ENCODE results near the gene CEP192.

CEP192 gene

DNA sequence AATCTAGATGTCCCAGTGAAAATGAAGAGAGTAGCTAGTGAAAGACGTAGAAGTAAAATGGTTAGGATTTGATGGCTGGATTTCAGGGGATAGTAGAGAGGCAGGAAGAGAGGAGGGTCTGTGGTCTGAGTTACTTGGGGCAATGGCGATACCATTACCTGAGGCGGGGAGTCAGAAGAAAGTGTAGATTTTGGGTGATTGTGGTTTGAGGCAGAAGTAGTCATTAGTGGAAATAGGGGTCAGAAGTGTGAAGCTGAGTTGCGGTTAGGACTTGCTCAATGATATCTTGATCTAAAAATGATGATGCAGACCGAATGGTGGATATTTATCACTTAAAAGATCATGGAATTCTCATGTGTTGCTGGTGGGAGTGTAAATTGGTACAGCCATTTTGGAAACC is 41.0 kb downstream of the CEP192 start:
- CTCF ChIA-PET = no interaction called here
- no peak for TF ChIP-seq CTCF (conservative IDR thresholded peaks at IDR 0.05; ENCODE audit: low read depth)
- POLR2A ChIA-PET (ENCODE audit: low non-redundant PET) = no interaction called here
- DNase-seq (ENCODE audit: low spot score) = no peak
- H3K27ac ChIP-seq = no peak overlapping the region

GRCh38 chr18:13035249-13035914 is 44.2 kb downstream of the CEP192 start:
- POLR2A ChIA-PET (ENCODE audit: low non-redundant PET) = no interaction called here
- no peak overlapping the region for H3K27ac ChIP-seq
- CTCF ChIA-PET = no interaction called here
- no peak for TF ChIP-seq CTCF (conservative IDR thresholded peaks at IDR 0.05; ENCODE audit: low read depth)
- no peak for DNase-seq (ENCODE audit: low spot score)

DNA sequence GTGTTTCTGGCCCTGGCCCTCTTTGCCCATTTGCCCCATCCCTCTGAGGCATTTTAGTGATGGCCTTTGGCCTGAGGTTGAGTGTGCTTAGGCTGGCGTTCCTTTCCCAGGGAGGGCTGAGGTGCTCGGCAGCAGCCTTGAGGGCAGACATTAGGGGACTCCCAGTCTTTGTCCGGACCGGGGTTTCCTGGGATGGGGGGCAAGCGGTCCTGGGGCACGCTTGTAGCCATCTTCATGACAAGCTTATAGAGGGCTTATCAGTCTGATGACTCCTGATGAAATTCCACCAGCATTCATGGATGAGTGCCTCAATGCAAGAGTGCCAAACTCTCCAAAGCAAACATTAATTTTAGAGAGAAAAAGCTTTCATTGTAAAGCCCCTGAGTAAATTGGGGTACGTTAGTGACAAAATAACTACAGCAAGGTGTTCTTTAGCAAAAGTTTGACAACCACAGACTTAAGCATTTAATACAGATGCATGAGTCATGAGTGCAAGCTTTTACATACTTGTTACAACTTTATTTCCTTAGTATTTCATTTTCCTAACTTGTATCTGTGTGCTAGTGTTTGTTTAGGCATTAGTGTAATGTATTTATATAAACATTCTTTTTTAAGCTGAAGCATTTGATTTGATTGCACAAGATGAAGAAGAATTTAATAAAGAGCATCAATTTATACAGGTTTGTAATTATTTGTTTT is 45.6 kb downstream of the CEP192 start:
- ChIA-PET CTCF (no interaction called here), POLR2A (ENCODE audit: low non-redundant PET) (no interaction called here)
- TF ChIP-seq CTCF (conservative IDR thresholded peaks at IDR 0.05; ENCODE audit: low read depth) = no peak
- no peak for DNase-seq (ENCODE audit: low spot score)
- H3K27ac ChIP-seq = peak overlapping the region; percentile 29

DNA sequence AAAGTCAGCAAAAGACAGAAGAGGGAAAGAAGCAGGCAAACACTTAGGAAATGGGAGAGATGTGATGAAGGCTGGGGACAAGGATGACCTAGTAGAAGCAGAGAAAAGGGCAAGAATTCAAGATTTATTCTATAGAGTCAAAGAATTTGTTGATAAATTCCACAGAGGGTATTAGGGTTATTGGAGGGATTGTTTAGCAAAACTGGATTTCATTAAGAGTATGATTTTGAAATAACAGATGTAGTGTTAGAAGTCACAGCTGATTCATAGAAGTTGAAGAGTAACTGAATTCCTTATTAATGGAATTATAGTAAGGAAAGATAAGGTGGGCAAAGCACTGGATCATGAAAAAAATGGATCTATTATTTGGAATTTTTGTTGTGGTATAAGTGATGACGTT is 48.6 kb downstream of the CEP192 start:
- H3K27ac ChIP-seq = no peak overlapping the region
- no peak for TF ChIP-seq CTCF (conservative IDR thresholded peaks at IDR 0.05; ENCODE audit: low read depth)
- CTCF ChIA-PET = no interaction called here
- POLR2A ChIA-PET (ENCODE audit: low non-redundant PET) = no interaction called here
- no peak for DNase-seq (ENCODE audit: low spot score)

DNA sequence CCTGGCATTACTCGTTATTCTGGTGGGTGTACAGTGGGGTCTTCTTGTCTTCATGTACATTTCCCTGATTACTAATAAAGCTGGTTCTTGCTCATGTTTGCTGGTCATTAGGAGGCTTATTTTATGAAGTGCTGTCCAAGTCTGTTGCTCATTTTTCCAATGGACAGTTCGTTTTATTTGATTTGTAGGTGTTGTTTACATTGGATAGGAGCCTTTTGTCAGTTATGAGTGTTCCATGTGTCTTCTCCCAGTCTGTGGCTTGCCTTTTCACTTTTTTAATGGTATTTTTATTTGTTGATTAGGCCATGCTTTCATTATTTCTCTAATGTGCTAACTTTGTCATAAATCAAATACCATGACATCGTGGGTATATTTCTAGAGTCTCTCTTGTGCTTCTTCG is 51.9 kb downstream of the CEP192 start:
- no peak for TF ChIP-seq CTCF (conservative IDR thresholded peaks at IDR 0.05; ENCODE audit: low read depth)
- ChIA-PET CTCF (no interaction called here), POLR2A (ENCODE audit: low non-redundant PET) (no interaction called here)
- H3K27ac ChIP-seq = no peak overlapping the region
- DNase-seq (ENCODE audit: low spot score) = no peak

DNA sequence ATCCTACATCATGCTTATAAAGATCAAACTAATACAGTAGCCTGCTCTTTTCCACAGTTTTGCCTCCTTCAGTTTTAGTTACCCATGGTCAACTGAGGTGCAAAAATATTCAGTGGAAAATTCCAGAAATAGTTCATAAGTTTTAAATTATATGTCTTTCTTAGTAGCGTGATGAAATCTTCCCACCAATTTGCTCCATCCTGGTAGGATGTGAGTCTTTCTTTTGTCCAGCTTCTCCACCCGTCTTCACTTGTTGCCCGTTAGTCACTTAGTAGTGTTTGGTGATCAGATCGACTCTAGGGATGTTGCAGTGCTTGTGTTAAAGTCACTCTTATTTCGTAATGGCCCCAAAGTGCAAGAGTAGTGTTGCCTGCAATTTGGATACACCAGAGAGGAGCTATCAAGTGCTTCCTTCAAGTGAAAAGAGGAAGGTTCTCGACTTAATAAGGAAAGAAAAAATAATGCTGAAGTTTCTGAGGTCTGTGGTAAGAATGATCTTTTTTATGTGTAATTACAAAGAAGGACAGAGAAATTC is 57.0 kb downstream of the CEP192 start:
- ChIA-PET CTCF (interaction anchor here (0.6 kb wide), 1 partner anchor 1688 kb away, joined by 3 read pairs; no protein-coding TSS in a partner anchor), POLR2A (ENCODE audit: low non-redundant PET) (no interaction called here)
- no peak overlapping the region for H3K27ac ChIP-seq
- DNase-seq (ENCODE audit: low spot score) = no peak
- TF ChIP-seq CTCF (conservative IDR thresholded peaks at IDR 0.05; ENCODE audit: low read depth) = no peak

All from RWPE1 (cell line).